Thyroid gland (tissue), 4 donors: ENCODE results near the gene AP4B1. TPM values are rescaled to one million over a fixed set of nuclear protein-coding genes. Genes with fewer than 3 reads are reported as not detected.

Experiments used
- DNase-seq, 2 donors: peaks; one replicate each; pipeline ENCODE4 v3.0.0-alpha.2; 2019
- H3K27ac ChIP-seq, 3 donors: fragments of 200-600 bp; sonication (generic); 1 replicate in 2 of 3; 2 replicates in 1 of 3; pipeline ENCODE4 v1.5.1; 2016 to 2019; ENCODE audit warnings: mild to moderate bottlenecking in 1 of 3, moderate library complexity in 1 of 3
- H3K27me3 ChIP-seq: fragments of 200-600 bp; sonication (generic); one replicate; pipeline ENCODE4 v1.5.1; 2019
- H3K36me3 ChIP-seq, 2 donors: fragments of 200-600 bp; sonication (generic); one replicate each; pipeline ENCODE4 v1.5.1; 2016 to 2019
- H3K4me1 ChIP-seq, 2 donors: fragments of 200-600 bp; sonication (generic); one replicate each; pipeline ENCODE4 v1.5.1; 2017 to 2019
- H3K4me3 ChIP-seq, 3 donors: fragments of 200-600 bp; sonication (generic); replicated peaks in 1 of 3; 1 replicate in 2 of 3; 2 replicates in 1 of 3; pipeline ENCODE4 v1.5.1; 2016; ENCODE audit warnings: mild to moderate bottlenecking in 1 of 3
- H3K9me3 ChIP-seq: fragments of 200-600 bp; sonication (generic); one replicate; pipeline ENCODE4 v1.5.1; 2017
- CTCF ChIP-seq, 6 experiments: fragments of 200-600 bp in 3 of 6; fragments of 450-650 bp in 3 of 6; sonication (generic) in 3 of 6; IDR thresholded peaks; one replicate each; pipeline ENCODE4 v1.5.1; 2016 to 2019; ENCODE audit warnings: antibody characterized with exemption in 6 of 6, mild to moderate bottlenecking in 2 of 6, inconsistent platforms in 1 of 6, moderate library complexity in 1 of 6
- POLR2A ChIP-seq, 2 donors: fragments of 450-650 bp; IDR thresholded peaks; one replicate each; pipeline ENCODE4 v1.6.1; 2017; ENCODE audit warnings: antibody characterized with exemption in 2 of 2, mild to moderate bottlenecking in 2 of 2, moderate library complexity in 1 of 2
- WGBS, 2 donors: methylation state at CpG; one replicate each; pipeline ENCODE4 v1.1.5; 2017; 5-methylcytosine and 5-hydroxymethylcytosine counted together
- intact Hi-C: fragments of 100-400 bp; cut with DNase I; formaldehyde crosslinking; loops from one replicate; pipeline ENCODE4 v1.15.1; 2023
- total RNA-seq, 4 donors: library from RNA; depleted of rRNA; stranded (reverse); fragments of >200 nt; gene quantifications; one replicate each; pipeline ENCODE4 v1.2.3, GENCODE V29; 2016

The AP4B1 gene
- total RNA-seq, 4 donors from 2014 or later, result 9.7 to 14.8 (median 14.0) TPM

- no peaks in the 10 kb centered on the region for H3K9me3 ChIP-seq
- no peaks in the 10 kb centered on the region for H3K27me3 ChIP-seq
- TF ChIP-seq CTCF (IDR thresholded peaks at IDR 0.05), result no peak
- no peak for TF ChIP-seq POLR2A (IDR thresholded peaks at IDR 0.05)
- DNase-seq, result no peak
- peaks cover 11 to 13% of the 10 kb centered on the region in 2 donors for H3K36me3 ChIP-seq
- no peak overlapping the region for H3K27ac ChIP-seq
- H3K4me3 ChIP-seq, result no peak overlapping the region
- peaks cover 23 to 26% of the 10 kb centered on the region in 2 donors for H3K4me1 ChIP-seq
- intact Hi-C loops, result no loop called here
These were observed 38.6 kb upstream of the AP4B1 start for GRCh38 chr1:113943028-113943811.

- H3K27me3 ChIP-seq, result no peaks in the 10 kb centered on the region
- no peak overlapping the region for H3K4me3 ChIP-seq
- no peak for DNase-seq
- H3K36me3 ChIP-seq, result peaks cover 11 to 13% of the 10 kb centered on the region in 2 donors
- H3K9me3 ChIP-seq, result no peaks in the 10 kb centered on the region
- H3K27ac ChIP-seq, result no peak overlapping the region
- TF ChIP-seq CTCF (IDR thresholded peaks at IDR 0.05), result no peak
- no peak for TF ChIP-seq POLR2A (IDR thresholded peaks at IDR 0.05)
- peaks cover 16 to 22% of the 10 kb centered on the region in 2 donors for H3K4me1 ChIP-seq
- intact Hi-C loops, result no loop called here
These were observed 37.9 kb upstream of the AP4B1 start for GRCh38 chr1:113942527-113942926.

- Histone ChIP-seq H3K9me3 (no peaks in the 10 kb centered on the region), H3K27me3 (no peaks in the 10 kb centered on the region), H3K4me3 (no peak overlapping the region), H3K36me3 (peaks cover 11 to 13% of the 10 kb centered on the region in 2 donors), H3K4me1 (peaks cover 6 to 15% of the 10 kb centered on the region in 2 donors), H3K27ac (no peak overlapping the region)
- intact Hi-C loops, result no loop called here
- TF ChIP-seq POLR2A (IDR thresholded peaks at IDR 0.05), result no peak
- no peak for TF ChIP-seq CTCF (IDR thresholded peaks at IDR 0.05)
- 93 to 96% methylated on average over 7 of the region's 7 CpGs for WGBS, 2 donors
- no peak for DNase-seq
These were observed 36.6 kb upstream of the AP4B1 start for GRCh38 chr1:113941245-113941559.

- Histone ChIP-seq H3K9me3 (no peaks in the 10 kb centered on the region), H3K27ac (no peak overlapping the region), H3K4me3 (no peak overlapping the region), H3K36me3 (peaks cover 11 to 13% of the 10 kb centered on the region in 2 donors), H3K4me1 (peaks cover 12% of the 10 kb centered on the region in 2 donors), H3K27me3 (no peaks in the 10 kb centered on the region)
- intact Hi-C loops, result no loop called here
- no peak for DNase-seq
- 80 to 81% methylated on average over 16 of the region's 16 CpGs for WGBS, 2 donors
- TF ChIP-seq CTCF (IDR thresholded peaks at IDR 0.05), result no peak
- TF ChIP-seq POLR2A (IDR thresholded peaks at IDR 0.05), result no peak
These were observed 36.0 kb upstream of the AP4B1 start for GRCh38 chr1:113940365-113941244.

- Histone ChIP-seq H3K9me3 (no peaks in the 10 kb centered on the region), H3K36me3 (peaks cover 9 to 11% of the 10 kb centered on the region in 2 donors), H3K4me1 (peaks cover 17 to 31% of the 10 kb centered on the region in 2 donors), H3K4me3 (no peak overlapping the region), H3K27ac (no peak overlapping the region), H3K27me3 (no peaks in the 10 kb centered on the region)
- intact Hi-C loops, result no loop called here
- DNase-seq, result no peak
- TF ChIP-seq CTCF (IDR thresholded peaks at IDR 0.05), result no peak
- no peak for TF ChIP-seq POLR2A (IDR thresholded peaks at IDR 0.05)
- 58 to 73% methylated on average over 5 of the region's 5 CpGs for WGBS, 2 donors
These were observed 33.6 kb upstream of the AP4B1 start for GRCh38 chr1:113938192-113938591.
